Measurements from ENCODE around the gene KLRC3.
"Not testable (repeated sequence)": the region's sequence is repeated elsewhere in the genome, so short reads cannot be mapped to it uniquely, and the experiment has no call there.

The KLRC3 gene

DNA sequence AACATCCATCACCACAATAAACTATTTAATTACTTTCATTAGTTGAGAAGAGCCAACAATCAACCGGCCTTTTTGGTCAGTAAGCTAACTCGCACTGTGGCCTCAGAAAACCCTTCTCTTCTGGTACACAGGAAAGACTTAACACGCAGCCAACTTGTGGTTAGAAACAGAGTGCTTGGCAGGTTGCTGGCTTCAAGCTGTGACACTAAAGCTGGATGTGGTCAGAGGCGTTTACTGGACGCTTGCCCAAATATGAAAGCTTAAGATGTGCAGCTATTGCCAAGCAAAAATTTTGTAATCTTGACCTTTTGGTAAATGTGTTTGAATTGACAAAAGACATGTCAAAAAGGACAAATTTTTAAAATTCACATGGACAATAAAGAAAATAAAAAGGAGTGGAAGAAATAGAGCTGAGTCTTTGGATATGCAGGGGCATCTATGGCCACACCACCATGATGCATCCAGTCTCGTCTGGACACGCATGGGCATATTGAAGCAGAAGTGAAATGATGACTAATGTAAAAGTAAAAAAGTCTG is 27.9 kb downstream of the KLRC3 start:
- WGBS (ENCODE audit: extremely low coverage, insufficient coverage, low lambda C conversion rate) = no CpG with 5 or more reads among the region's 7 CpGs
- H3K4ac ChIP-seq (ENCODE audit: low read depth, low read length) = no peak overlapping the region
- H3K36me3 ChIP-seq (ENCODE audit: control insufficient read depth, insufficient read depth, low read length) = no peaks in the 10 kb centered on the region
- H3K56ac ChIP-seq (ENCODE audit: low read length) = no peak overlapping the region
- no peak overlapping the region for H2BK5ac ChIP-seq (ENCODE audit: low read length)
- H4K8ac ChIP-seq (ENCODE audit: low read depth, low read length) = no peak overlapping the region
- no peak overlapping the region for H3K18ac ChIP-seq (ENCODE audit: low read length)
- no peak for DNase-seq
- no peak overlapping the region for H3K4me2 ChIP-seq (ENCODE audit: low read length)
- no peaks in the 10 kb centered on the region for H3K79me2 ChIP-seq (ENCODE audit: control insufficient read depth, insufficient read depth, low read length)
- H3K79me1 ChIP-seq (ENCODE audit: low read length) = no peaks in the 10 kb centered on the region
- H2BK120ac ChIP-seq (ENCODE audit: low read depth, low read length) = no peak overlapping the region
- no peak overlapping the region for H2BK15ac ChIP-seq (replicated peaks; ENCODE audit: low read depth)
- H3K9ac ChIP-seq (ENCODE audit: low read length) = no peak overlapping the region
- no peak overlapping the region for H4K5ac ChIP-seq (ENCODE audit: low read length)
- H2AK5ac ChIP-seq (ENCODE audit: low read length) = no peak overlapping the region
- H3K23ac ChIP-seq (ENCODE audit: low read length) = no peak overlapping the region
- no peak overlapping the region for H3K4me3 ChIP-seq (ENCODE audit: low read length)
- H3K27ac ChIP-seq (ENCODE audit: low read depth, low read length) = no peak overlapping the region
- H3K4me1 ChIP-seq (ENCODE audit: control insufficient read depth, low read depth, low read length) = no peaks in the 10 kb centered on the region
- no peaks in the 10 kb centered on the region for H3K27me3 ChIP-seq (ENCODE audit: insufficient read depth, low read length, poor library complexity)

DNA sequence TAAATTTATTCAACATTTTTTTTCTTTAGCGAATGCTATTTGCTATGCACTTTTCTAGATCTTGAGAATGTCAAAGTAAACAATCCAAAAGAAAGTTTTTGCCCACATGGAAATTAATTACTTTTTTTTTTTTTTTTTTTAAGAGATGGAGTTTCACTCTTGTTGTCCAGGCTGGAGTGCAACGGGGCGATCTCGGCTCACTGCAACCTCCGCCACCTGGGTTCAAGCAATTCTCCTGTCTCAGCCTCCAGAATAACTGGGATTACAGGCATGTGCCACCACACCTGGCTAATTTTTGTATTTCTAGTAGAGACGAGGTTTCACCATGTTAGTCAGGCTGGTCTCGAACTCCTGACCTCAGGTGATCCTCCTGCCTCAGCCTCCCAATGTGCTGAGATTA is 29.4 kb downstream of the KLRC3 start:
- not testable (repeated sequence) for H2AK5ac ChIP-seq (ENCODE audit: low read length); DNase-seq; H3K18ac ChIP-seq (ENCODE audit: low read length); H3K4me1 ChIP-seq (ENCODE audit: control insufficient read depth, low read depth, low read length); H3K4me2 ChIP-seq (ENCODE audit: low read length); H3K56ac ChIP-seq (ENCODE audit: low read length); H3K79me2 ChIP-seq (ENCODE audit: control insufficient read depth, insufficient read depth, low read length); H3K9ac ChIP-seq (ENCODE audit: low read length); H2BK120ac ChIP-seq (ENCODE audit: low read depth, low read length); H3K36me3 ChIP-seq (ENCODE audit: control insufficient read depth, insufficient read depth, low read length); H4K5ac ChIP-seq (ENCODE audit: low read length); H2BK5ac ChIP-seq (ENCODE audit: low read length); H3K27me3 ChIP-seq (ENCODE audit: insufficient read depth, low read length, poor library complexity); H2BK15ac ChIP-seq (replicated peaks; ENCODE audit: low read depth); H3K27ac ChIP-seq (ENCODE audit: low read depth, low read length); H3K79me1 ChIP-seq (ENCODE audit: low read length); H3K23ac ChIP-seq (ENCODE audit: low read length); H4K8ac ChIP-seq (ENCODE audit: low read depth, low read length); H3K4me3 ChIP-seq (ENCODE audit: low read length); H3K4ac ChIP-seq (ENCODE audit: low read depth, low read length)
- no CpG with 5 or more reads among the region's 7 CpGs for WGBS (ENCODE audit: extremely low coverage, insufficient coverage, low lambda C conversion rate)

DNA sequence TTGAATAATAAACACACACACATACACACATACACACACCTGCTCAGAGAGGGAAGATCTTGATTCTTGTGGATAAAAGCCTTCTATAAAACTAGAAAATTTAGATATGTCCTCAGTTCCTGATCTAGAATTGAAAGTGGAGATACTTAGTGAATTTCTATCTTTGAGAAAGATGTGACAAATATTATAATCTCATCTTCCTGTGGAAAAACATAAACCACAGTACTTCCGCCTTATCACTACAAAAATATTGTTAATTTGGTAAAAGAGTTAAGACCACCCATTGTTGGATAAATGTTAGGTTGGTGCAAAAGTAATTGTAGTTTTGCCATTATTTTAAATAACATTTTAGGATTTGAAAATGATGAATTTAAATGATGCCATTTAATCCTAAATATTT is 30.5 kb downstream of the KLRC3 start, which contains the start of gene KLRK1:
Gene KLRK1, minus strand, starts transcription at position 138 of the 400 bp plus-strand sequence. CDS start 1,231 bp downstream, outside the sequence.
- Histone ChIP-seq H4K8ac (ENCODE audit: low read depth, low read length) (no peak within 1 kb of the TSS), H4K5ac (ENCODE audit: low read length) (no peak within 1 kb of the TSS), H3K4ac (ENCODE audit: low read depth, low read length) (no peak within 1 kb of the TSS), H3K4me1 (ENCODE audit: control insufficient read depth, low read depth, low read length) (no peaks in the 10 kb centered on the region), H2BK120ac (ENCODE audit: low read depth, low read length) (no peak within 1 kb of the TSS), H3K4me3 (ENCODE audit: low read length) (no peak within 1 kb of the TSS), H3K18ac (ENCODE audit: low read length) (no peak within 1 kb of the TSS), H2AK5ac (ENCODE audit: low read length) (no peak within 1 kb of the TSS), H2BK5ac (ENCODE audit: low read length) (no peak within 1 kb of the TSS), H2BK15ac (replicated peaks; ENCODE audit: low read depth) (no peak within 1 kb of the TSS), H3K9ac (ENCODE audit: low read length) (no peak within 1 kb of the TSS), H3K36me3 (ENCODE audit: control insufficient read depth, insufficient read depth, low read length) (no peaks in the 10 kb centered on the region), H3K56ac (ENCODE audit: low read length) (no peak within 1 kb of the TSS), H3K4me2 (ENCODE audit: low read length) (no peak within 1 kb of the TSS), H3K79me1 (ENCODE audit: low read length) (no peaks in the 10 kb centered on the region), H3K23ac (ENCODE audit: low read length) (no peak within 1 kb of the TSS), H3K27ac (ENCODE audit: low read depth, low read length) (no peak within 1 kb of the TSS), H3K27me3 (ENCODE audit: insufficient read depth, low read length, poor library complexity) (no peaks in the 10 kb centered on the region), H3K79me2 (ENCODE audit: control insufficient read depth, insufficient read depth, low read length) (no peaks in the 10 kb centered on the region)
- no CpG with 5 or more reads among the region's 1 CpG for WGBS (ENCODE audit: extremely low coverage, insufficient coverage, low lambda C conversion rate)
- DNase-seq = no peak

DNA sequence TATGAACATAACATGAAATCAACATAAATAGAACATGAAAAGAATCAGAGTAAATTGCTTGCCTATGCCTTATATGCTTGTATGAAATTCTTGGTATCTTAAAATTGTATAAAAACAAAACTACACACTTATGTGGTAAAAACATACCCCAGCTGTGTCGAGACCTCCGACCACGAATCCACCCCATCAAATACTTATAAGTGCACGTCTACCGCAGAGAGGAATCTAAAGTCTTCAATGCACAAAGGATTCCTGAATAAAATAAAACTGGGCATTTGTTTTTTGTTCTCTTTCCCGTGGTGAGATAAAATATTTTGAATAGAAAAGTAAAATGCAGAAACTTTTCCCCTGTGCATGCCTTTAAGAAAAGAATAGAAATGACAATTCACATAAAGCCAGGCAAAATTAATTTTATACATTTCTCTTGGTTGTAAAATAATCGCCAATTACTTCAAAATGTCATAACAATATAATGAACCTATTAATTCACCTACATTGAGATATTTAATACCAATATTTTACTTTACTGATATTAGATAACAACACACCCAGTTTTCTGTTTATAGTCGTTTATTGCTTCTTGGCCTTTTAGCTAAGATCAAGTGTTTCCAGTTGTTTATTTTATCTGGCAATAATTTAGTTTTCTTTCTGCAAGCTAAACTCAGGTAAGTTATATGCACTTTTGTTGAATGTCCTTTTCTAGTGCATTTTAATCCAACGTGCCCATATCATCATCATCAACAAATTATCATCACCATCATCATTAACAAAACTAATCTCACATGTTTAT is 31.6 kb downstream of the KLRC3 start:
- Histone ChIP-seq H3K4me3 (ENCODE audit: low read length) (no peak overlapping the region), H4K5ac (ENCODE audit: low read length) (no peak overlapping the region), H2BK120ac (ENCODE audit: low read depth, low read length) (no peak overlapping the region), H3K4ac (ENCODE audit: low read depth, low read length) (no peak overlapping the region), H2BK15ac (replicated peaks; ENCODE audit: low read depth) (no peak overlapping the region), H4K8ac (ENCODE audit: low read depth, low read length) (no peak overlapping the region), H3K79me2 (ENCODE audit: control insufficient read depth, insufficient read depth, low read length) (no peaks in the 10 kb centered on the region), H3K4me1 (ENCODE audit: control insufficient read depth, low read depth, low read length) (no peaks in the 10 kb centered on the region), H3K18ac (ENCODE audit: low read length) (no peak overlapping the region), H3K9ac (ENCODE audit: low read length) (no peak overlapping the region), H2BK5ac (ENCODE audit: low read length) (no peak overlapping the region), H3K23ac (ENCODE audit: low read length) (no peak overlapping the region), H3K36me3 (ENCODE audit: control insufficient read depth, insufficient read depth, low read length) (no peaks in the 10 kb centered on the region), H3K4me2 (ENCODE audit: low read length) (no peak overlapping the region), H3K27me3 (ENCODE audit: insufficient read depth, low read length, poor library complexity) (no peaks in the 10 kb centered on the region), H2AK5ac (ENCODE audit: low read length) (no peak overlapping the region), H3K79me1 (ENCODE audit: low read length) (no peaks in the 10 kb centered on the region), H3K27ac (ENCODE audit: low read depth, low read length) (no peak overlapping the region), H3K56ac (ENCODE audit: low read length) (no peak overlapping the region)
- DNase-seq = no peak
- 100% methylated on average over 2 of the region's 9 CpGs for WGBS (ENCODE audit: extremely low coverage, insufficient coverage, low lambda C conversion rate)

DNA sequence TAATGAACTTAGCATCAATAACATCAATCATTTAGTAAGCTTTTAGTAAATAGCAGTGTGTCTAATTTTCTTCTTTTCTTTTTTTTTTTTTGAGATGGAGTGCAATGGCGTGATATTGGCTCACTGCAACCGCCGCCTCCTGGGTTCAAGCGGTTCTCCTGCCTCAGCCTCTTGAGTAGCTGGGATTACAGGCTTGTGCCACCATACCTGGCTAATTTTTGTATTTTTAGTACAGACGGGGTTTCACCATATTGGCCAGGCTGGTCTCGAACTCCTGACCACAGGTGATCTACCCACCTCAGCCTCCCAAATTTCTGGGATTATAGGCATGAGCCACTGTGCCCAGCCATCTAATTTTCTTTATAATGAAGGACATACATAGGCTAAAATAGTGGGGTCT is 32.9 kb downstream of the KLRC3 start:
- not testable (repeated sequence) for H4K8ac ChIP-seq (ENCODE audit: low read depth, low read length); H2BK120ac ChIP-seq (ENCODE audit: low read depth, low read length); H3K56ac ChIP-seq (ENCODE audit: low read length); H2BK5ac ChIP-seq (ENCODE audit: low read length); H3K4me1 ChIP-seq (ENCODE audit: control insufficient read depth, low read depth, low read length); H3K4me3 ChIP-seq (ENCODE audit: low read length); DNase-seq; H3K9ac ChIP-seq (ENCODE audit: low read length); H3K4ac ChIP-seq (ENCODE audit: low read depth, low read length); H3K4me2 ChIP-seq (ENCODE audit: low read length); H3K27ac ChIP-seq (ENCODE audit: low read depth, low read length); H2BK15ac ChIP-seq (replicated peaks; ENCODE audit: low read depth); H3K79me2 ChIP-seq (ENCODE audit: control insufficient read depth, insufficient read depth, low read length); H2AK5ac ChIP-seq (ENCODE audit: low read length); H4K5ac ChIP-seq (ENCODE audit: low read length); H3K27me3 ChIP-seq (ENCODE audit: insufficient read depth, low read length, poor library complexity); H3K79me1 ChIP-seq (ENCODE audit: low read length); H3K18ac ChIP-seq (ENCODE audit: low read length); H3K23ac ChIP-seq (ENCODE audit: low read length); H3K36me3 ChIP-seq (ENCODE audit: control insufficient read depth, insufficient read depth, low read length)
- WGBS (ENCODE audit: extremely low coverage, insufficient coverage, low lambda C conversion rate) = no CpG with 5 or more reads among the region's 6 CpGs
